Measurements from ENCODE around the gene SEC31B.

Gene SEC31B, protein sequence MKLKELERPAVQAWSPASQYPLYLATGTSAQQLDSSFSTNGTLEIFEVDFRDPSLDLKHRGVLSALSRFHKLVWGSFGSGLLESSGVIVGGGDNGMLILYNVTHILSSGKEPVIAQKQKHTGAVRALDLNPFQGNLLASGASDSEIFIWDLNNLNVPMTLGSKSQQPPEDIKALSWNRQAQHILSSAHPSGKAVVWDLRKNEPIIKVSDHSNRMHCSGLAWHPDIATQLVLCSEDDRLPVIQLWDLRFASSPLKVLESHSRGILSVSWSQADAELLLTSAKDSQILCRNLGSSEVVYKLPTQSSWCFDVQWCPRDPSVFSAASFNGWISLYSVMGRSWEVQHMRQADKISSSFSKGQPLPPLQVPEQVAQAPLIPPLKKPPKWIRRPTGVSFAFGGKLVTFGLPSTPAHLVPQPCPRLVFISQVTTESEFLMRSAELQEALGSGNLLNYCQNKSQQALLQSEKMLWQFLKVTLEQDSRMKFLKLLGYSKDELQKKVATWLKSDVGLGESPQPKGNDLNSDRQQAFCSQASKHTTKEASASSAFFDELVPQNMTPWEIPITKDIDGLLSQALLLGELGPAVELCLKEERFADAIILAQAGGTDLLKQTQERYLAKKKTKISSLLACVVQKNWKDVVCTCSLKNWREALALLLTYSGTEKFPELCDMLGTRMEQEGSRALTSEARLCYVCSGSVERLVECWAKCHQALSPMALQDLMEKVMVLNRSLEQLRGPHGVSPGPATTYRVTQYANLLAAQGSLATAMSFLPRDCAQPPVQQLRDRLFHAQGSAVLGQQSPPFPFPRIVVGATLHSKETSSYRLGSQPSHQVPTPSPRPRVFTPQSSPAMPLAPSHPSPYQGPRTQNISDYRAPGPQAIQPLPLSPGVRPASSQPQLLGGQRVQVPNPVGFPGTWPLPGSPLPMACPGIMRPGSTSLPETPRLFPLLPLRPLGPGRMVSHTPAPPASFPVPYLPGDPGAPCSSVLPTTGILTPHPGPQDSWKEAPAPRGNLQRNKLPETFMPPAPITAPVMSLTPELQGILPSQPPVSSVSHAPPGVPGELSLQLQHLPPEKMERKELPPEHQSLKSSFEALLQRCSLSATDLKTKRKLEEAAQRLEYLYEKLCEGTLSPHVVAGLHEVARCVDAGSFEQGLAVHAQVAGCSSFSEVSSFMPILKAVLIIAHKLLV

DNA sequence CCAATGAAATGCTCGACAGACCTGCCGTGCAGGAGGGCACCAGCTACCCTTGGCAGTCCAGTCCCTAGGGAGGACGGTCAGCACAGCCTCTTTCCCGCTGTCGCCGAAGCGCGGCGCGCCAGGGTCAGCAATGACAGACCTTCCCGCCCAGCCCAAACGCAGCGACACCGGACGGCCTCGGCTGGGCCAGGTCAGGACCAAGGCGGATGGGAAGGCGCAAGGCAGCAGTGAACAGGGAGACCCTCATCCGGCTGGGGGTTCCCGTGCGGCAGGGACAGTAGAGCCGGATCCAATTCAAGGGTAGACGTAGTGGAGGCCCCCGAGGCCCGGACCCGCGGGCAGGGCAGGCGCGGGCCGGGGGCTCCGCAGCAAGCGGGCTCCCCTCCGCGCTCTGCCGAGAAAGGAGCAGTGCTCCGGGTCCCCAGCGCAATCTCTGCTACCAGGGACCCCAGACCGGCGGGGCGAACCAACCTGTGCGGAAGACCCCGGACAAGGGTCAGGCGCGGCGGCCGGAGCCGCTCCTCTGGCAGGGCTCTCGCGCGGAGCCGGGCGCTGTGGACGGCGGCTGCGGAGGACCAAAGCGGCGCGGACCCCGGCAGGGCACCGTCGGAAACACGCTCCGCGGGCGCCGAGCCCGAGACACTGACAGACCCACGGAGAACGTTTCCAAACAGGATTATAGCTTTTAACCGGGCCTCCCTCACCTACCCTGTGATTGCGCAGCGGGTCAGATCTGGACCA, at the start of gene SEC31B:
Gene SEC31B (minus strand): TSS at position 551 of the 741 bp plus-strand sequence. CDS start 2,909 bp downstream, outside the sequence.
- intact Hi-C loops (cut with DNase I) = no loop called here
- peak; percentile 20 to 82 (median 56) for DNase-seq

DNA sequence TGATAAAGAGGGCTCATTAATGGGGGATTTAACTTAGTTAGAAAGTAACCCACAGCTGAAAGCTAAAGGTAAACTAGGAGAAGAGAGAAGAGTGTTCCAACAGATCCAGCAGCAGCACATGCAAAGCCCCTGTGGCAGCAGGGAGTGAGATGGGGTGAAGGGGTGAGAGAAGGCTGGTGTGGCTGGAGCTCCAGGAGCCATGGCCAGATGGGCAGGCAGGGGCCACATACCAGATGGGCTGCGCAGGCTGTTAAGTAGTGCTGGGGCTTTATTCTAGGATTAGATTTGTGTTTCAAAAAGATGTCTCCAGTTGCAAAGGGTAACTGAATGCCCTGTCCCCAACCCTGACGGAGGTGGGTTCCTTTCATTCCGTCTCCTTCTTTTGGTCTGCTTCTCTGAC, 49.3 kb upstream of the SEC31B start:
- peak in 1 of 42 donors; percentile 14 for DNase-seq
- intact Hi-C loops (cut with DNase I) = no loop called here

DNA sequence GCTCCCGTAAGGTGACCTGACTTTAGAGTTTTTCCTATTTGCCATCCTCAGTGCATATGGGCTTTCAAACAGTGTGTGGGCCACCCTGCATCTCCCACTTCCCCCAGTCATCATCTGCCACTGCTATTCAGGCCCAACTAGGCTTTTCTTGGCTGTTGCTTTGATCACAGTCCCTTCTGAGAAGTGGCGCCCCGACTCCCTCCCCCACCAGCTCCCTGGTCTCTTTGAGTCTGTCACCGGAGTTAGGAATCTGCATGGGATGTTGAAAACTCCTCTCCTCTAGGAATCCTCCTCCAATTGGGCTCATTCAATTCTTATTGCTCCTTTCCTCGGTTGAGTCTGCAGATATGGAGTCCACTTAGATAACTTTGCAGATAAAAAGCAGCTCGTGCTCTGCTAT, 48.2 kb upstream of the SEC31B start:
- intact Hi-C loops (cut with DNase I) = no loop called here
- DNase-seq = peak in 1 of 42 donors; percentile 13

DNA sequence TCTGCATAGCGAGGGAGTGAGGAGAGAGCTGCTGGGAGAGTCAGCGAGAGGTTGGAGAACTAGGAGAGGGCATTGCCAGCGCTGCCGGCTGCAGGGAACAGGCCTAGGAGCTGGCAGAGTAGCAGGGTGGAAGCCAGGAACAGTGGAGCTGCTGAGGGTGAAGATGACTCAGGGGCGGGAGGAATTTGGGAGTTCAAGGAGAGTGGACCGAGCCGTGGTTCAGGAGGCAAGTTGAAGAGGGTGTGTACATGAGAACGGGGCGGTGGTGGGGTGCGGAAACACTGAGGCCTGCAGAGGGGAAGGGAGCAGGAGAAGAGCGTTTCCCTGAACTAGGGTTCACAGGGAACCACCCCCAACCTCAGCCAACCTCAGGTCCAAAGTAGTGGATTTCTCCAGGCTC, 47.6 kb upstream of the SEC31B start:
- intact Hi-C loops (cut with DNase I) = no loop called here

DNA sequence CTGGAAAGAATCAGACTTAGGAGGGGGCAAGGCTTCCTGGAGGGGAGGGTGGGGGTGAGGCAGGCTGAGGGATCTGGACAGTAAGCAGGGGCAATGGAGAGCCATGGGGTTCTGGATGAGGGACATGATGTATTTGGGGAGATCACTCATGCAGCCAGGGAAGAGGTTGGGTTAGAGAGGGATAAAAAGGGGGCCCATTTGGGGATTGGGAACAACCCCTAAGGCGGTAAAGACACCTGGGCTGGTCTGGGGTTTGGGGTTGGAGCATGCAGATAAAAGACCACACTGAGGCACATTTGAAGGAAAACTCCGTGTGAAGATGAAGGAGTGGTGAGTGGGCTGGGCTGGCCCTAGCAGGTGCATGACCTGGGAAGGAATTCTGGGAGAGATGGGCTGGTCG, 46.9 kb upstream of the SEC31B start:
- DNase-seq = peak in 1 of 42 donors; percentile 4
- intact Hi-C loops (cut with DNase I) = no loop called here

More for the DNA sequence above, 47.6 kb upstream of the SEC31B start:
- peak in 1 of 42 donors; percentile 33 for DNase-seq

DNA sequence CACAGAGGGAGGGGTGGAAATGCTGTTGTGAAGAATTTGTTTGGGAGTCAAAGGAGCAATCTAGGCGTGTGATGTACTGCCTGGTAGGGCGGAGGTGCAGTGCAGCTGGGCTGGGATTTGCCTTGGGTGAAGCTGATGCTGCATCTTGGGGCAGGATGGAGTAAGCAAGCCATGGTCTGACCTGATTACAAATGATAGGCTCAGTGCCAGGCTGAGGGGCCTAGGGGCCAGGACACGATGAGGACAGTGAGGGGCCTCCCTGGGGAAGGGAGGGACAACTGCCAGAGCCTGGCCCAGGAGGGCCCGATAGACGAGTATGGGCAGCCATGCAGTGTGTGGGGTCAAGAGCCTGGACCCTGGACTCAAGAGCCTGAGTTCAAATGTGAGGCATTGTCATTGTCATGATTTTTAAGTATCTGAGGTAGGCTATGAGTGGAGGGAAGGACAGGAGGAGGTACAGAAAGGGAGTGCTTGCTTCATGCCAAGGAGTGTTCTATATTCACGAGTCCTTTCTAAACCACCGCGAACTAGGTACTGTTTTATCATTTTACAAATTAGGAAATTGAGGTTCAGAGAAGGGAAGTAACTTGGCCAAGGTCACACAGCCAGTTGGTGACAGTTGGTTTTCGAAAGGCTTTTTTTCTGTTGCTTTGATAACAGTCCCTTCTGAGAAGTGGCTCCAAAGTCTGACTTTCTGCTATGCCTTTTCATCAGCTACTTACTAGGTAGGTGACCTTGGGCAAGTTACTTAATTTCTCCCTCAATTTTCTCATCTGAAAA, 45.7 kb upstream of the SEC31B start:
- peak in 1 of 42 donors; percentile 4 for DNase-seq
- intact Hi-C loops (cut with DNase I) = no loop called here

DNA sequence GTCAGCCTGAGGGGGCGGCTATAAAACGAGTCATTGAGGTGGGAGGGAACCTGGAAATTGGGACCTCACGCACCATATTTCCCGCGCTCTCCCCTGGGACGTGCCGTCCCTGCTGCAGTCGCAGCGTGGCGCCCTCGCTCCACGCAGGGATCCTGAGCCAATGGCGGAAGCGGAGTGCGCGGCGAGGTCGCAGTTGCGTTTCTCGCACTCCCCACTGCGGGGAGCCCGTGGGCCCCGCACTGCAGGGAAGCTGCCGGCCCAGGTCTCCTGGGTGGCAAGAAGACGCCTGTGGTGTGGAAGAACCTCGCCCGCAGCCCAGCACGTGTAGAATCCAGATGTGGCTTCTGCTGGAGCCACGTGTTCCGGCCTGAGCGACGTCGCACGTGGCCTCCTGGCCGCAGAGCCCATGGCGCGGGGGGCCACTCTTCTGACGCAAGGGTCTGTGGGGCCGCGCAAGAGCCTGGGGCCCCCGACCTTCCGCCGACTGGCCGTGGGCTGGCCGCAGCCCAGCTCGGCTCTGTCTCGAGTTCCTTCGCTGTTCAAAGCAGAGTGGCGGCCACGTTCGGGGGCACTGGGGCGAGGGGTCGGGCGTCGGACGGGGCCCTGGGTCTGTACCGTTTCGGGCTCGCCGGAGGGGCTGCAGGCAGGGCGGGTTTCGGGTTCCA, 42.5 kb upstream of the SEC31B start:
- intact Hi-C loops (cut with DNase I) = loop anchor here (5.0 kb wide), 1 partner anchor 315 kb away; no protein-coding TSS in a partner anchor
- peak; percentile 43 to 88 (median 76) for DNase-seq

DNA sequence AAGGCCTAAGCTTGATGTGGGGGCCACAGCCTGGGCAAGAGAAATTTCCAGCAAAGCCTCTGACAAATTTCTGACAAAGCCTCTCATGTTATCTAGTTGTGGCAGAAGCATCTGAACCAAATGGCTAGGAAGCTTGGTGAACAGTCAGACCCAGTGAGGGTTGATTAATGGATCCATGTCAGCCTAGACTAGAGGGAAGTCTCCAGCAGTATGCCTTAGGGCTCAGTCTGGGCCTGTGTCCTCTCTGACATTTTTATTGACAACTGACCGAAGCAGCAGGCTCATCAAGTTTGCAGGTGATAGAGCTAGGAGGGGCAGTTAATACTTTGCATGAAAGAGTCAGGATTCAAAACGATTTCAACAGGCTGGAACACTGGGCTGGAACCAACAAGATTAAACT, 41.3 kb upstream of the SEC31B start:
- intact Hi-C loops (cut with DNase I) = loop anchor here (5.0 kb wide), 1 partner anchor 316 kb away; no protein-coding TSS in a partner anchor
- DNase-seq = no peak

DNA sequence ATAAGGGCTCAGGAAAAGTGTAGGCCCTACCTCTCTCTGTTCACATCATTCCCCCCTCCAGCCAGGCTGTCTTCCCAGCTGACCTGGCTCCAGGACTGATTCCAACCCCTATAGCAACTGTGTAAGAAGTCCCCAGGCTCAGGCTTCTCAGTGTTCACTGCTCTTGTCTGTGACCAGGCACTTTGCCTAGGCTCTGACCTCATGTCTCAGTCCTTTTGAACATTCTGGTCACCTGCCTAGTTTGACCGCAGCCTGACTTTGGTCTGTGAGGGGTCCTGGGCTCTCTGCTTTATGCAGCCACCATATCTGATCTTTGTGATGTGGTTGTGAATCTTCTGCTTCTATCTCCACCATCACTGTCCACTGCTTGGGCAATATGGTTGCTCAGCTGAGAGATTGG, 40.6 kb upstream of the SEC31B start:
- no peak for DNase-seq
- intact Hi-C loops (cut with DNase I) = loop anchor here (5.0 kb wide), 1 partner anchor 317 kb away; no protein-coding TSS in a partner anchor

DNA sequence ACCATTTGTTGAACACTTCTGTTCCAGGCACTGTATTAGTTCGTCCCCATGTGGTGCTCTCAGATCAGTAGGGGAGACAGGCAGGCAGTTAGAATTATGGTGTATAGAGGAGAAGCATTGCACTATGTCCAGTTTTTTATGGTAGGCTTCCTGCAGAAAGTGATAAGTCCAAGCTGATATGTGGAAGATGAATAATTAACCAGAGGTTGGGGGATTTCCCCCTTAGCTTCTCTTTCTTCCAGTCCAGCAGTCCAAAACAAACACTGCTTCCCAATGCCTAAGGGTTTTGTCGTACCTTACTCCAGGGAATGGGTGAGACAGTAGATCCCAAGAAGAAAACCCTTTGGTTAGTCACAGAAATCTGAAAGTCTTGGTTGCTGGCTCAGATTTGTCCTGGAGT, 35.2 kb upstream of the SEC31B start:
- intact Hi-C loops (cut with DNase I) = no loop called here
- DNase-seq = no peak

DNA sequence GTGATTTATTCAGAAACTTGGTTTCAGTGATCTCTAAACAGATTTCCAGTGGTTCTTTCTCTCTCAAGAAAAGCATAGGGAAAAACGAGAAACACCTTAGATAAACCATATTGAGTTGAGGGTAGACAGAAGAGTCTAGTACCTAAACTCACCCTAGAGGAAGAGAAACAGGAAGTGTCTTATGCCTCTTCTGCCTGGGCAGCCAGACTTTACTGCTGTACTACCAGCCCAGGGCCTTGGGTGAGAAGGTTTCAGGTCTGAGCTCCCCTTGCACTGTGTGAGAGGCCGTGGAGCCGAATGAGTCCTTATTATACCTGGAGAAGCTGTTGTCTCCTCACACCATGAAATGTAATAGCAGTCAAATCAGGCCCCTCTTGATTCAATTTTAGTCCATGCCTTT, 34.3 kb upstream of the SEC31B start:
- DNase-seq = no peak
- intact Hi-C loops (cut with DNase I) = no loop called here

DNA sequence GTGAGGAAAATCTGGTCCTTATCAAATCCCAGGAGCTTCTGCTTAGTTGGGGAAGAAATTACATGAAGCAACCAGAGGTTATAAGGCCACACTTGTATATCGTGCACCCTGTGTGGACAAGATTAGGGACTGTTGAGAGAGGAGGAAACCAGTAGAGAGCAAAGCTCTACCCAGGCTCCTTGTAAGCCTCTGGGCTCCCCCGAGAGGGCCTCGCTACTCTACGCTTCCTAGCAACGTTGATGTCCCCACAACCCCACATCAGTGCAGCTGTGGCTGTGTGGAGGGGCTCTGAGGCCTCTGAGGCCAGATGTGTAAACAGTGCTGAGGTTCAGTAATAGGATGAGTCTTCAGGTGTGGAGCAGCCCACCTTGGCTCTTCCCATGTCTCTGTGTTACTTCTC, 32.1 kb upstream of the SEC31B start:
- intact Hi-C loops (cut with DNase I) = no loop called here
- DNase-seq = no peak

DNA sequence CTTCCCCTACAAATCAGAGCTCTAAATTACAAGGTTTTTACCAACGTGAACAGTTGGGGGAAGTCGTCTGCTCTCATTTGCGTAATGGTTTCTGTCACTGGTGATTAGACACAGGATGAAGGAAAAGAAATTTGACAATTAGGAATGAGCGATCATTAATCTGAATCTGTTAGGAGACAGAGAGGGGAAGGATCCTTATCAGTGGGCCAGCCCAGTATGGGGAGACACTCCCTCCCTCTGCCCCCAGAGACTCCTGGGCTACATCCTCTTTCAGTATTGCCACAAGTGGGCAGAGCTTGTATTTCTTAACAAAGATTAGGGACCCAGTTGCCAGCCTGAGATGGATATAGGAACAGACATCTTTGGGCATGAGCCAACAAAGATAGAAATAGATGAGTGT, 31.5 kb upstream of the SEC31B start:
- intact Hi-C loops (cut with DNase I) = no loop called here
- DNase-seq = no peak

DNA sequence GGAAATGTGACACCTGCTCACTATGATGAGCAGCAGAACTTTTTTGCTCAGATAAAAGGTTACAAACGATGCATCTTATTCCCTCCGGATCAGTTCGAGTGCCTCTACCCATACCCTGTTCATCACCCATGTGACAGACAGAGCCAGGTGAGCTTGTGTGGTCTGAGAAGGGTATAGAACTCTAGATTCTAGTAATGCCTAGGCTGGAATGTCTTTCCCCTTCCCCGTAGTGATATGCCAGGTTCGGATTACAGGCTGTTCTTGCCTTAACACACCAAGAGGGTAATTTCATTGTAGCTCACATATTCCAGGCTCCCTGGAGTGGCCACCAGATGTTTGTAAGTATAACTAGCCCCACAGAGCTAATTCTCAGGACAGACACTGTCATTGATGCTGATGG, 25.3 kb upstream of the SEC31B start:
- DNase-seq = no peak
- intact Hi-C loops (cut with DNase I) = no loop called here

DNA sequence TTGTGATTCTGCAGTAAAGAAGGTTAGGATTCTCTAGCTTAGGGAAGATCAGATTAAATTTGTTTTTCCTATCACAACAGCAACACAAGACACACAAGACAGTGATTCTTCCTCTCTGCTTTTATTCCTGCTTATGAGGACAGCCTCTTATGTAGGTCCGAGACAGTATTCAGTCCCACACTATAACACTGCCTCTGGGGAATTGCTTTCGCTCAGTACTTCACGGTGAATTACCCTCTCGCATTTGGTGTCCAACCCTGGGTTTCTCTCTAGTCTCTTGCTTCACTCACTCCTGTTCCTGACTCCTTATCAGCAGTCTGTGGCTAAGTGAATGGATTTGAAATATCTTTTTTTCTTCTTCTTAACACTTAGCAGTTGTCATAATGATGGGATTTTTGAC, 17.8 kb upstream of the SEC31B start:
- intact Hi-C loops (cut with DNase I) = loop anchor here (10.0 kb wide), 1 partner anchor 253 kb away; the partner anchor contains the start of gene BLOC1S2
- DNase-seq = no peak

DNA sequence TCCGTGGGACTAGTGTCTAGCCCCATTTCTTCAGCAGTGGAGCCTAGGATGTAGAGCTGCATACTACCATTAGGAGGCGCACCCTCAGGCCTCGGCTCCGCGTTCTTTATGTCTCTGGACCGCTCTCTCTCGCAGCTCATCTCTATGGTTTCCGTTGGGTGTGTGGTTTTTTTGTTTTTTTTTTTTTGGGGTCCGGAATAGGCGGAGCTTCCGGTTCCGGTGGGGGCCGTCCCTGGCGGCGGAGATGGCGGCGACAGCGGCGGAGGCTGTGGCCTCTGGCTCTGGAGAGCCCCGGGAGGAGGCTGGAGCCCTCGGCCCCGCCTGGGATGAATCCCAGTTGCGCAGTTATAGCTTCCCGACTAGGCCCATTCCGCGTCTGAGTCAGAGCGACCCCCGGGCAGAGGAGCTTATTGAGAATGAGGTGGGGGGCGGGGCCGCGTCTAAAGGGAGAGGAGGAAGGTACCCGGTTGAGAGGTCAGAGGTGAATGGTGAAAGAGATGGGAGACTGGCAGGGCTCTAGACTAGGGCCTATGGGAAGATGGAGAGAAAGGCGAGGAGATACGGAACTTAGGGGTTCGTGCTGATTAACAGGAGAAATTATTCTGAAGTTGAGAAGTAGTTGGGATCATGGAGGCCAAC, 16.2 kb upstream of the SEC31B start, which contains the start of gene HIF1AN:
Gene HIF1AN (plus strand): TSS at position 229 of the 639 bp plus-strand sequence. CDS start 16 bp downstream, at position 245.
- peak; percentile 77 to 96 (median 90) for DNase-seq
- intact Hi-C loops (cut with DNase I) = loop anchor here (10.0 kb wide), 1 partner anchor 251 kb away; the partner anchor contains the start of gene BLOC1S2

Measured in head of caudate nucleus (tissue), 42 donors.